WTC11 (cell line): Measurements from ENCODE around the gene ZMAT3. TPM values are rescaled to one million over a fixed set of nuclear protein-coding genes. Genes with fewer than 3 reads are reported as not detected.

Source experiments
- ATAC-seq: fragments of 200-7000 bp; cut with Tn5 transposase; 2 replicates; pipeline ENCODE4 v1.10.0; 2021; ENCODE audit warnings: mild to moderate bottlenecking, moderate library complexity
- CTCF ChIA-PET: fragments of 300-600 bp; sonication (Branson Sonifier 250); formaldehyde crosslinking; loops from one replicate; lab custom pipeline; 2021; ENCODE audit warnings: antibody characterized with exemption; lab: Charles Lee
- POLR2A ChIA-PET: fragments of 350-600 bp; sonication (Branson Sonifier 250); formaldehyde crosslinking; loops from one replicate; lab custom pipeline; 2021; ENCODE audit warnings: antibody characterized with exemption; lab: Charles Lee
- DNase-seq: peaks from one replicate; pipeline ENCODE4 v3.0.0; 2021; ENCODE audit warnings: low spot score
- H3K27ac Mint-ChIP-seq: 2 replicates; pipeline ENCODE4 v1.8.0; 2021; ENCODE audit warnings: mixed read lengths
- H3K27me3 Mint-ChIP-seq: 2 replicates; pipeline ENCODE4 v1.8.0; 2021; ENCODE audit warnings: low read depth, mild to moderate bottlenecking, moderate library complexity, mixed read lengths
- H3K36me3 Mint-ChIP-seq: 2 replicates; pipeline ENCODE4 v1.8.0; 2021; ENCODE audit warnings: mixed read lengths
- H3K4me1 Mint-ChIP-seq: 2 replicates; pipeline ENCODE4 v1.8.0; 2022; ENCODE audit warnings: mixed read lengths
- H3K4me3 Mint-ChIP-seq: 2 replicates; pipeline ENCODE4 v1.8.0; 2021; ENCODE audit warnings: mild to moderate bottlenecking, moderate library complexity, mixed read lengths
- H3K9me3 Mint-ChIP-seq: 2 replicates; pipeline ENCODE4 v1.8.0; 2021; ENCODE audit warnings: mixed read lengths
- ATF2 ChIP-seq: sonication (generic); formaldehyde crosslinking; IDR thresholded peaks from 2 replicates; pipeline ENCODE4 v1.8.1; 2022; ENCODE audit warnings: low read depth, missing genetic modification reagents, borderline replicate concordance
- ATF3 ChIP-seq: sonication (generic); formaldehyde crosslinking; conservative IDR thresholded peaks from 2 replicates; pipeline ENCODE4 v1.8.1; 2022; ENCODE audit warnings: mild to moderate bottlenecking, missing genetic modification reagents
- CBFB ChIP-seq: sonication (generic); formaldehyde crosslinking; IDR thresholded peaks from 2 replicates; pipeline ENCODE4 v1.8.1; 2022; ENCODE audit warnings: mild to moderate bottlenecking, low read depth, missing genetic modification reagents
- CDX4 ChIP-seq: fragments of 250-450 bp; sonication (Bioruptor Pico); IDR thresholded peaks from 2 replicates; pipeline ENCODE4 v1.9.0; 2021; ENCODE audit warnings: moderate library complexity, mild to moderate bottlenecking, inconsistent platforms, borderline replicate concordance
- GABPB1 ChIP-seq: sonication (generic); formaldehyde crosslinking; IDR thresholded peaks from 2 replicates; pipeline ENCODE4 v1.8.1; 2023; ENCODE audit warnings: mild to moderate bottlenecking, missing genetic modification reagents
- GRHL2 ChIP-seq: fragments of 250-450 bp; sonication (Bioruptor Pico); IDR thresholded peaks from 2 replicates; pipeline ENCODE4 v1.8.0; 2022; ENCODE audit warnings: mild to moderate bottlenecking, moderate library complexity; ENCODE audit not compliant: insufficient replicate concordance, severe bottlenecking
- JAZF1 ChIP-seq: fragments of 250-450 bp; sonication (Bioruptor Pico); IDR thresholded peaks from 2 replicates; pipeline ENCODE4 v1.9.0; 2021; ENCODE audit warnings: moderate library complexity, mild to moderate bottlenecking, inconsistent platforms
- MYBL2 ChIP-seq: sonication (generic); formaldehyde crosslinking; IDR thresholded peaks from 2 replicates; pipeline ENCODE4 v1.8.1; 2023; ENCODE audit warnings: mild to moderate bottlenecking, moderate library complexity, missing genetic modification reagents
- PRDM15 ChIP-seq: sonication (generic); formaldehyde crosslinking; IDR thresholded peaks from 2 replicates; pipeline ENCODE4 v1.8.0; 2022; ENCODE audit warnings: missing genetic modification reagents
- SMAD4 ChIP-seq: sonication (generic); formaldehyde crosslinking; IDR thresholded peaks from 2 replicates; pipeline ENCODE4 v1.8.0; 2022; ENCODE audit warnings: mild to moderate bottlenecking, missing genetic modification reagents
- SOX15 ChIP-seq: fragments of 250-450 bp; sonication (Bioruptor Pico); IDR thresholded peaks from 2 replicates; pipeline ENCODE4 v1.9.0; 2021; ENCODE audit warnings: mild to moderate bottlenecking
- TEAD4 ChIP-seq: sonication (generic); formaldehyde crosslinking; IDR thresholded peaks from 2 replicates; pipeline ENCODE4 v1.8.0; 2022; ENCODE audit warnings: mild to moderate bottlenecking, missing genetic modification reagents
- USF2 ChIP-seq: sonication (generic); formaldehyde crosslinking; IDR thresholded peaks from 2 replicates; pipeline ENCODE4 v1.8.1; 2023; ENCODE audit warnings: mild to moderate bottlenecking, missing genetic modification reagents, moderate library complexity
- ZBTB43 ChIP-seq: sonication (generic); formaldehyde crosslinking; IDR thresholded peaks from 2 replicates; pipeline ENCODE4 v1.8.1; 2023; ENCODE audit warnings: mild to moderate bottlenecking, missing genetic modification reagents
- ZNF232 ChIP-seq: sonication (generic); formaldehyde crosslinking; IDR thresholded peaks from 2 replicates; pipeline ENCODE4 v1.8.0; 2022; ENCODE audit warnings: mild to moderate bottlenecking, missing genetic modification reagents
- ZNF263 ChIP-seq: sonication (generic); formaldehyde crosslinking; IDR thresholded peaks from 2 replicates; pipeline ENCODE4 v1.8.1; 2022; ENCODE audit warnings: low read depth, mild to moderate bottlenecking, moderate library complexity, missing genetic modification reagents
- ZNF416 ChIP-seq: fragments of 250-450 bp; sonication (Bioruptor Pico); IDR thresholded peaks from 2 replicates; pipeline ENCODE4 v1.9.0; 2021; ENCODE audit warnings: mild to moderate bottlenecking, inconsistent platforms
- ZNF671 ChIP-seq: fragments of 250-450 bp; sonication (Bioruptor Pico); IDR thresholded peaks from 2 replicates; pipeline ENCODE4 v1.8.0; 2021; ENCODE audit warnings: mild to moderate bottlenecking
- total RNA-seq: library from RNA; stranded (reverse); gene quantifications from 3 replicates; pipeline ENCODE4 v1.2.3, GENCODE V29; 2021

ZMAT3 gene
- total RNA-seq, 1 experiment from 2014 or later, result 24.1 TPM

- CTCF ChIA-PET, result no interaction called here
- Mint-ChIP-seq H3K9me3 (peaks cover 9% of the 10 kb centered on the region), H3K27ac (peak overlapping the region; percentile 36; the same call in 1 of the 2 replicates)
Measured at GRCh38 chr3:179028408-179028807, 43.2 kb downstream of the ZMAT3 start.

GRCh38 chr3:179027326-179027900 lies 44.2 kb downstream of the ZMAT3 start:
- no peak for TF ChIP-seq TEAD4
- no peak for TF ChIP-seq PRDM15 (CRISPR knock-in tag)
- TF ChIP-seq JAZF1 (CRISPR knock-in tag), result no peak
- TF ChIP-seq MYBL2 (CRISPR knock-in tag), result no peak
- TF ChIP-seq ATF3 (CRISPR knock-in tag), result no peak
- TF ChIP-seq ZBTB43 (CRISPR knock-in tag), result no peak
- TF ChIP-seq ATF2, result no peak
- TF ChIP-seq ZNF232 (CRISPR knock-in tag), result no peak
- no peak for TF ChIP-seq GABPB1 (CRISPR knock-in tag)
- no peak for TF ChIP-seq ZNF416 (CRISPR knock-in tag)
- TF ChIP-seq ZNF263 (CRISPR knock-in tag), result no peak
- TF ChIP-seq USF2, result no peak
- no peak for TF ChIP-seq CBFB
- TF ChIP-seq SMAD4 (CRISPR knock-in tag), result no peak
- TF ChIP-seq, all 79 proteins: peak for 0
- no peak overlapping the region for H3K4me3 Mint-ChIP-seq
- ChIA-PET POLR2A (interaction anchor here (0.5 kb wide), 1 partner anchor 77 kb away, joined by 3 read pairs; no protein-coding TSS in a partner anchor), CTCF (interaction anchor here (0.9 to 1.0 kb wide), 3 partner anchors 288 to 295 kb away, joined by 3 read pairs; no protein-coding TSS in a partner anchor)
- H3K9me3 Mint-ChIP-seq, result peaks cover 9% of the 10 kb centered on the region
- DNase-seq (no peak), ATAC-seq (peak; percentile 65; the same call in 1 of the 2 replicates)
- H3K27ac Mint-ChIP-seq, result peak overlapping the region; percentile 21; the same call in 1 of the 2 replicates
- no peaks in the 10 kb centered on the region for H3K27me3 Mint-ChIP-seq
- H3K36me3 Mint-ChIP-seq, result peaks cover 23% of the 10 kb centered on the region
- peaks cover 5% of the 10 kb centered on the region for H3K4me1 Mint-ChIP-seq

More at GRCh38 chr3:179028408-179028807, 43.2 kb downstream of the ZMAT3 start:
- no peak overlapping the region for H3K4me3 Mint-ChIP-seq
- peaks cover 29% of the 10 kb centered on the region for H3K36me3 Mint-ChIP-seq
- DNase-seq, result no peak
- TF ChIP-seq CDX4 (CRISPR knock-in tag), result no peak
- TF ChIP-seq ZNF263 (CRISPR knock-in tag), result no peak
- no peak for TF ChIP-seq GRHL2 (CRISPR knock-in tag)
- no peak for TF ChIP-seq ZNF671 (CRISPR knock-in tag)
- no peak for TF ChIP-seq SOX15 (CRISPR knock-in tag)
- POLR2A ChIA-PET, result no interaction called here
- ATAC-seq, result no peak
- no peaks in the 10 kb centered on the region for H3K27me3 Mint-ChIP-seq
- H3K4me1 Mint-ChIP-seq, result peaks cover 5% of the 10 kb centered on the region
